CD4-positive, alpha-beta T cell treated with Interleukin-12 subunit alpha and Interleukin-12 subunit beta, for 1 hour (primary cell): ENCODE results near the gene PTPRM.

Experiments
- DNase-seq: peaks from one replicate; pipeline ENCODE4 v3.0.0-alpha.2; 2020

Gene PTPRM

GRCh38 chr18:8379187-8379941, 812.2 kb downstream of the PTPRM start:
- DNase-seq, result no peak

GRCh38 chr18:8380006-8380405, 812.9 kb downstream of the PTPRM start:
- no peak for DNase-seq

- no peak for DNase-seq
These were observed 813.8 kb downstream of the PTPRM start for GRCh38 chr18:8380926-8381325.

- DNase-seq, result no peak
These were observed 814.8 kb downstream of the PTPRM start for GRCh38 chr18:8381821-8382459.

- DNase-seq, result no peak
These were observed 818.3 kb downstream of the PTPRM start for GRCh38 chr18:8385400-8385799.

- DNase-seq, result no peak
These were observed 819.7 kb downstream of the PTPRM start for GRCh38 chr18:8386669-8387380.

GRCh38 chr18:8389391-8390340, 822.5 kb downstream of the PTPRM start:
- peak; percentile 7 for DNase-seq

- no peak for DNase-seq
These were observed 824.0 kb downstream of the PTPRM start for GRCh38 chr18:8391068-8391467.

GRCh38 chr18:8396254-8396653, 829.1 kb downstream of the PTPRM start:
- no peak for DNase-seq

- DNase-seq, result no peak
These were observed 829.9 kb downstream of the PTPRM start for GRCh38 chr18:8397034-8397433.

GRCh38 chr18:8399138-8399537, 832.0 kb downstream of the PTPRM start:
- no peak for DNase-seq

- DNase-seq, result no peak
These were observed 833.2 kb downstream of the PTPRM start for GRCh38 chr18:8400193-8400752.

GRCh38 chr18:8400825-8401224, 833.7 kb downstream of the PTPRM start:
- DNase-seq, result no peak

GRCh38 chr18:8401606-8402005, 834.5 kb downstream of the PTPRM start:
- no peak for DNase-seq

GRCh38 chr18:8402237-8402636, 835.1 kb downstream of the PTPRM start:
- DNase-seq, result no peak

- DNase-seq, result no peak
These were observed 836.6 kb downstream of the PTPRM start for GRCh38 chr18:8403713-8404112.

GRCh38 chr18:8406186-8406867, 839.2 kb downstream of the PTPRM start:
- DNase-seq, result no peak

GRCh38 chr18:8406868-8407250, 839.7 kb downstream of the PTPRM start:
- no peak for DNase-seq

GRCh38 chr18:8409151-8409550, 842.0 kb downstream of the PTPRM start:
- no peak for DNase-seq

GRCh38 chr18:8411492-8411891, 844.4 kb downstream of the PTPRM start:
- no peak for DNase-seq

- no peak for DNase-seq
These were observed 845.0 kb downstream of the PTPRM start for GRCh38 chr18:8412117-8412516.

GRCh38 chr18:8413189-8413588, 846.1 kb downstream of the PTPRM start:
- no peak for DNase-seq
